Fibroblast of lung (primary cell): ENCODE results near the gene MICAL3.

Source experiments
- CTCF ChIP-seq, 2 donors: IDR thresholded peaks in 1 of 2; conservative IDR thresholded peaks in 1 of 2; 1 replicate in 1 of 2; 2 replicates in 1 of 2; pipeline ENCODE4 v1.5.1; 2011 to 2012; ENCODE audit warnings: low read length in 2 of 2, control low read depth in 1 of 2, inconsistent platforms in 1 of 2, low read depth in 1 of 2, mild to moderate bottlenecking in 1 of 2
- EZH2 ChIP-seq: IDR thresholded peaks from 2 replicates; pipeline ENCODE4 v1.5.1; 2012; ENCODE audit warnings: low read length, control low read depth, mild to moderate bottlenecking; ENCODE audit errors: missing control alignments

GRCh38 chr22:17815703-17816254 lies 208.6 kb downstream of the MICAL3 start:
- TF ChIP-seq CTCF (conservative IDR thresholded peaks at IDR 0.05 in 1 of 2, IDR thresholded peaks at IDR 0.05 in 1 of 2; ENCODE audit: low read depth in 1 of 2, low read length in 2 of 2), result no peak
- no peak for TF ChIP-seq EZH2
